HepG2 (cell line): ENCODE measurements around the gene FANCG. TPM values are rescaled to one million over a fixed set of nuclear protein-coding genes. Genes with fewer than 3 reads are reported as not detected.

Source experiments
- CSRNP1 ChIP-seq: sonication (generic); formaldehyde crosslinking; IDR thresholded peaks from 2 replicates; pipeline ENCODE4 v1.8.1; 2023; ENCODE audit warnings: mild to moderate bottlenecking, missing genetic modification reagents
- KAT8 ChIP-seq: IDR thresholded peaks from 2 replicates; pipeline ENCODE4 v1.6.1; 2016; ENCODE audit warnings: missing genetic modification reagents, missing compliant biosample characterization
- KDM5A ChIP-seq: fragments of 200-600 bp; sonication (generic); IDR thresholded peaks from 2 replicates; pipeline ENCODE4 v1.7.0; 2018; ENCODE audit warnings: antibody characterized with exemption, mild to moderate bottlenecking, low read length, borderline replicate concordance
- MEF2D ChIP-seq: sonication (generic); formaldehyde crosslinking; IDR thresholded peaks from 2 replicates; pipeline ENCODE4 v1.5.1; 2020; ENCODE audit warnings: mild to moderate bottlenecking, missing genetic modification reagents
- RAD51 ChIP-seq: fragments of 450-650 bp; IDR thresholded peaks from 2 replicates; pipeline ENCODE4 v1.6.1; 2016; ENCODE audit warnings: borderline replicate concordance
- RARA ChIP-seq: IDR thresholded peaks from 2 replicates; pipeline ENCODE4 v1.6.1; 2016; ENCODE audit warnings: missing genetic modification reagents, missing compliant biosample characterization
- RARG ChIP-seq: sonication (generic); formaldehyde crosslinking; IDR thresholded peaks from 2 replicates; pipeline ENCODE4 v1.4.0; 2020; ENCODE audit warnings: low read depth, mild to moderate bottlenecking, missing genetic modification reagents
- ZBTB2 ChIP-seq: sonication (generic); formaldehyde crosslinking; IDR thresholded peaks from 2 replicates; pipeline ENCODE4 v1.8.0; 2022; ENCODE audit warnings: low read depth, missing genetic modification reagents
- ZFP90 ChIP-seq: sonication (generic); formaldehyde crosslinking; IDR thresholded peaks from 2 replicates; pipeline ENCODE4 v1.8.0; 2022; ENCODE audit warnings: missing genetic modification reagents, mild to moderate bottlenecking, inconsistent platforms, borderline replicate concordance
- ZNF350 ChIP-seq: sonication (generic); formaldehyde crosslinking; IDR thresholded peaks from 2 replicates; pipeline ENCODE4 v1.4.0; 2020; ENCODE audit warnings: mild to moderate bottlenecking, low read depth, missing genetic modification reagents, borderline replicate concordance
- ZNF44 ChIP-seq: sonication (generic); formaldehyde crosslinking; IDR thresholded peaks from 2 replicates; pipeline ENCODE4 v1.5.1; 2020; ENCODE audit warnings: mild to moderate bottlenecking, missing genetic modification reagents
- ZNF646 ChIP-seq: sonication (generic); formaldehyde crosslinking; IDR thresholded peaks from 2 replicates; pipeline ENCODE4 v1.9.0; 2021; ENCODE audit warnings: mild to moderate bottlenecking, missing genetic modification reagents
- ZNF891 ChIP-seq: sonication (generic); formaldehyde crosslinking; IDR thresholded peaks from 2 replicates; pipeline ENCODE4 v1.5.0; 2020; ENCODE audit warnings: mild to moderate bottlenecking, missing genetic modification reagents
- polyA plus RNA-seq, 8 experiments: library from polyadenylated mRNA; depleted of rRNA in 3 of 8; stranded (reverse) in 7 of 8; unstranded in 1 of 8; fragments of >200 nt; fragmentation: Illumina TruSeq in 4 of 8; extraction: Trizol in 4 of 8; gene quantifications; 2 replicates each; pipeline versions ENCODE4 v1.2.1 to v1.2.3, GENCODE V29; 2011 to 2016; ENCODE audit warnings: low read depth in 4 of 8, missing spikeins in 1 of 8, mixed read lengths in 1 of 8; ENCODE audit not compliant: insufficient read depth in 1 of 8
- total RNA-seq, 5 experiments: library from RNA; depleted of rRNA; stranded (reverse); fragments of >200 nt; fragmentation: Illumina TruSeq; extraction: Trizol; gene quantifications; 2 replicates each; pipeline ENCODE4 v1.2.3, GENCODE V29; 2016; ENCODE audit warnings: low read depth in 1 of 5
- TF ChIP-seq, protein P1 (sequence below): sonication (generic); formaldehyde crosslinking; IDR thresholded peaks from 2 replicates; pipeline ENCODE4 v1.4.0; 2020; ENCODE audit warnings: low read depth, mild to moderate bottlenecking, missing genetic modification reagents
- TF ChIP-seq, protein P2 (sequence below): sonication (generic); formaldehyde crosslinking; IDR thresholded peaks from 2 replicates; pipeline ENCODE4 v1.9.0; 2021; ENCODE audit warnings: missing genetic modification reagents, borderline replicate concordance

FANCG gene
- total and polyA plus RNA-seq, 2 of the 13 experiments (the other 11 are each of a cell fraction or from before 2014, with no cell fraction given): 14.4 to 45.1 TPM

- TF ChIP-seq RARG (CRISPR knock-in tag) (no peak), MEF2D (CRISPR knock-in tag) (no peak), CSRNP1 (CRISPR knock-in tag) (no peak), RAD51 (no peak), ZBTB2 (CRISPR knock-in tag) (no peak), ZFP90 (CRISPR knock-in tag) (no peak), ZNF44 (CRISPR knock-in tag) (no peak), ZNF350 (CRISPR knock-in tag) (no peak), KDM5A (no peak; the same call in 1 of the 2 replicates), KAT8 (CRISPR knock-in tag) (no peak), ZNF891 (CRISPR knock-in tag) (no peak), ZNF646 (CRISPR knock-in tag) (no peak), RARA (CRISPR knock-in tag) (0 out of 2 replicates have a peak, but pooled peaks have one; percentile 25)
- TF ChIP-seq, protein P1, sequence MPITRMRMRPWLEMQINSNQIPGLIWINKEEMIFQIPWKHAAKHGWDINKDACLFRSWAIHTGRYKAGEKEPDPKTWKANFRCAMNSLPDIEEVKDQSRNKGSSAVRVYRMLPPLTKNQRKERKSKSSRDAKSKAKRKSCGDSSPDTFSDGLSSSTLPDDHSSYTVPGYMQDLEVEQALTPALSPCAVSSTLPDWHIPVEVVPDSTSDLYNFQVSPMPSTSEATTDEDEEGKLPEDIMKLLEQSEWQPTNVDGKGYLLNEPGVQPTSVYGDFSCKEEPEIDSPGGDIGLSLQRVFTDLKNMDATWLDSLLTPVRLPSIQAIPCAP (CRISPR knock-in tag): no peak
- TF ChIP-seq, protein P2, sequence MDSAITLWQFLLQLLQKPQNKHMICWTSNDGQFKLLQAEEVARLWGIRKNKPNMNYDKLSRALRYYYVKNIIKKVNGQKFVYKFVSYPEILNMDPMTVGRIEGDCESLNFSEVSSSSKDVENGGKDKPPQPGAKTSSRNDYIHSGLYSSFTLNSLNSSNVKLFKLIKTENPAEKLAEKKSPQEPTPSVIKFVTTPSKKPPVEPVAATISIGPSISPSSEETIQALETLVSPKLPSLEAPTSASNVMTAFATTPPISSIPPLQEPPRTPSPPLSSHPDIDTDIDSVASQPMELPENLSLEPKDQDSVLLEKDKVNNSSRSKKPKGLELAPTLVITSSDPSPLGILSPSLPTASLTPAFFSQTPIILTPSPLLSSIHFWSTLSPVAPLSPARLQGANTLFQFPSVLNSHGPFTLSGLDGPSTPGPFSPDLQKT (CRISPR knock-in tag): no peak
These were observed 31.5 kb upstream of the FANCG start (continued) for GRCh38 chr9:35111001-35111933.
